ENCODE measurements around the gene ASB13. TPM values are rescaled to one million over a fixed set of nuclear protein-coding genes. Genes with fewer than 3 reads are reported as not detected.

The ASB13 gene
- total RNA-seq, 1 experiment from 2014 or later = 25.9 TPM

DNA sequence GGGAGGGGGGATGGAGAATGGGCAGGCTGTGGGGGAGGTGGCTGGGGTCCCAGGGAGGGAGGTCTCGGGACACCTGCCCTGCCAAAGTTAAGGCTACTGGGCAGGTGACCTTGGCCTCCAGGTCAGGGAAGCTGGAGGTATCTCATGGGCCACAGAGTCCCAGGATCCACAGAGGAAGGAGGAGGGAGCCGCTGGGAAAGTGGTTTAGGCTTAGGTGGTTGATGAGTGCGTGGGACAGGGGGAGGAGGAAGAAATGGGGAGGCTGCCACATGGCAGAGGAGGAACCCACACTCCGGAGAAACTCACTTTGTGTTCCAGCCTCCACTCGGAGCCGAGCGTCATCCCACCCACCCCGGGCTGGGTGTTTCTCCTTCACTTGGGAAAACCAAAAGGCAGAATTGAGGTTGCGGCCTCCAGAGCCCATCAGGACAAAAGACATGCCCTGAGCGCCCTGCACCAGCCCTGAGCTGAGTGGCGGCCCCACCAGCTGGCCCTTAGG is 46.1 kb downstream of the ASB13 start:
- Histone ChIP-seq H3K4me3 (replicated peaks in 1 of 2; ENCODE audit: low read depth in 1 of 2, low read length in 2 of 2) (no peak overlapping the region), H4K20me1 (ENCODE audit: insufficient read depth) (no peaks in the 10 kb centered on the region), H3K4me1 (ENCODE audit: control insufficient read depth in 1 of 2, insufficient read depth in 2 of 2, low read length in 2 of 2) (peaks cover 0 to 6% of the 10 kb centered on the region in 2 experiments; a peak in 2 of 4 replicates), H3K36me3 (ENCODE audit: control insufficient read depth in 1 of 2, insufficient read depth in 2 of 2, low read length in 2 of 2) (no peaks in the 10 kb centered on the region), H3K9ac (ENCODE audit: low read length) (no peak overlapping the region), H3K27ac (ENCODE audit: low read depth, low read length) (no peak overlapping the region), H2AFZ (ENCODE audit: low read depth, low read length, poor library complexity, severe bottlenecking) (no peak overlapping the region), H3K27me3 (ENCODE audit: insufficient read depth, low read length) (no peaks in the 10 kb centered on the region), H3K79me2 (ENCODE audit: insufficient read depth, low read length) (no peaks in the 10 kb centered on the region), H3K9me2 (ENCODE audit: insufficient read depth) (no peaks in the 10 kb centered on the region), H3K4me2 (ENCODE audit: low read length) (no peak overlapping the region), H3K9me3 (ENCODE audit: control insufficient read depth in 1 of 2, insufficient read depth in 1 of 2, low read depth in 1 of 2, low read length in 2 of 2) (no peaks in the 10 kb centered on the region)
- ATAC-seq (no peak), DNase-seq (ENCODE audit: low read depth, low spot score) (no peak)
- TF ChIP-seq, protein P1, sequence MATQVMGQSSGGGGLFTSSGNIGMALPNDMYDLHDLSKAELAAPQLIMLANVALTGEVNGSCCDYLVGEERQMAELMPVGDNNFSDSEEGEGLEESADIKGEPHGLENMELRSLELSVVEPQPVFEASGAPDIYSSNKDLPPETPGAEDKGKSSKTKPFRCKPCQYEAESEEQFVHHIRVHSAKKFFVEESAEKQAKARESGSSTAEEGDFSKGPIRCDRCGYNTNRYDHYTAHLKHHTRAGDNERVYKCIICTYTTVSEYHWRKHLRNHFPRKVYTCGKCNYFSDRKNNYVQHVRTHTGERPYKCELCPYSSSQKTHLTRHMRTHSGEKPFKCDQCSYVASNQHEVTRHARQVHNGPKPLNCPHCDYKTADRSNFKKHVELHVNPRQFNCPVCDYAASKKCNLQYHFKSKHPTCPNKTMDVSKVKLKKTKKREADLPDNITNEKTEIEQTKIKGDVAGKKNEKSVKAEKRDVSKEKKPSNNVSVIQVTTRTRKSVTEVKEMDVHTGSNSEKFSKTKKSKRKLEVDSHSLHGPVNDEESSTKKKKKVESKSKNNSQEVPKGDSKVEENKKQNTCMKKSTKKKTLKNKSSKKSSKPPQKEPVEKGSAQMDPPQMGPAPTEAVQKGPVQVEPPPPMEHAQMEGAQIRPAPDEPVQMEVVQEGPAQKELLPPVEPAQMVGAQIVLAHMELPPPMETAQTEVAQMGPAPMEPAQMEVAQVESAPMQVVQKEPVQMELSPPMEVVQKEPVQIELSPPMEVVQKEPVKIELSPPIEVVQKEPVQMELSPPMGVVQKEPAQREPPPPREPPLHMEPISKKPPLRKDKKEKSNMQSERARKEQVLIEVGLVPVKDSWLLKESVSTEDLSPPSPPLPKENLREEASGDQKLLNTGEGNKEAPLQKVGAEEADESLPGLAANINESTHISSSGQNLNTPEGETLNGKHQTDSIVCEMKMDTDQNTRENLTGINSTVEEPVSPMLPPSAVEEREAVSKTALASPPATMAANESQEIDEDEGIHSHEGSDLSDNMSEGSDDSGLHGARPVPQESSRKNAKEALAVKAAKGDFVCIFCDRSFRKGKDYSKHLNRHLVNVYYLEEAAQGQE (IDR thresholded peaks at IDR 0.05; ENCODE audit: low read depth) = no peak
- TF ChIP-seq JUND (IDR thresholded peaks at IDR 0.05) (no peak), SP1 (IDR thresholded peaks at IDR 0.05; ENCODE audit: low read depth) (no peak), SIN3A (IDR thresholded peaks at IDR 0.05; ENCODE audit: low read depth) (no peak), TCF7L2 (IDR thresholded peaks at IDR 0.05; ENCODE audit: borderline replicate concordance, extremely low read depth, insufficient read depth, insufficient read length) (no peak), POLR2A (IDR thresholded peaks at IDR 0.05; ENCODE audit: borderline replicate concordance, extremely low read depth, insufficient read depth, insufficient read length) (no peak), POLR2AphosphoS5 (IDR thresholded peaks at IDR 0.05; ENCODE audit: low read depth, low read length) (no peak), FOSL1 (IDR thresholded peaks at IDR 0.05; ENCODE audit: low read depth) (no peak)
- intact Hi-C loops (cut with micrococcal nuclease) = loop anchor here (10.0 kb wide), 1 partner anchor 805 kb away; no protein-coding TSS in a partner anchor
- RAD21 ChIA-PET (ENCODE audit: low non-redundant PET in 1 of 2, low total read pairs in 2 of 2, uncharacterized antibody in 2 of 2, unreplicated experiment in 2 of 2) = no interaction called here
- BruUV-seq (replicated peaks) = no TSS peak
- CTCF ChIA-PET = interaction anchor here (1.1 kb wide), 1 partner anchor 9 kb away, joined by 4 read pairs; no protein-coding TSS in a partner anchor
- POLR2A ChIA-PET = no interaction called here

All from HCT116 (cell line).